ENCODE measurements around the gene GAA.

The GAA gene

GRCh38 chr17:80114758-80115157 lies 13.4 kb downstream of the GAA start:
- no peak overlapping the region for H3K4me3 ChIP-seq (ENCODE audit: low read depth, low read length)
- no peak for TF ChIP-seq CTCF (IDR thresholded peaks at IDR 0.05; ENCODE audit: low read depth, low read length)

GRCh38 chr17:80115159-80115558 lies 13.8 kb downstream of the GAA start:
- no peak for TF ChIP-seq CTCF (IDR thresholded peaks at IDR 0.05; ENCODE audit: low read depth, low read length)
- H3K4me3 ChIP-seq (ENCODE audit: low read depth, low read length): no peak overlapping the region

- no peak for TF ChIP-seq CTCF (IDR thresholded peaks at IDR 0.05; ENCODE audit: low read depth, low read length)
- no peak overlapping the region for H3K4me3 ChIP-seq (ENCODE audit: low read depth, low read length)
These were observed 15.0 kb downstream of the GAA start for GRCh38 chr17:80116276-80116920.

- TF ChIP-seq CTCF (IDR thresholded peaks at IDR 0.05; ENCODE audit: low read depth, low read length): no peak
These were observed 15.6 kb downstream of the GAA start for GRCh38 chr17:80116921-80117380.

GRCh38 chr17:80117491-80118401 lies 16.4 kb downstream of the GAA start:
- H3K4me3 ChIP-seq (ENCODE audit: low read depth, low read length): no peak overlapping the region
- no peak for TF ChIP-seq CTCF (IDR thresholded peaks at IDR 0.05; ENCODE audit: low read depth, low read length)

More at GRCh38 chr17:80116921-80117380, 15.6 kb downstream of the GAA start:
- H3K4me3 ChIP-seq (ENCODE audit: low read depth, low read length): no peak overlapping the region

GRCh38 chr17:80118601-80119270 lies 17.4 kb downstream of the GAA start:
- H3K4me3 ChIP-seq (ENCODE audit: low read depth, low read length): no peak overlapping the region
- TF ChIP-seq CTCF (IDR thresholded peaks at IDR 0.05; ENCODE audit: low read depth, low read length): no peak

Measured in WI38 (cell line).